Keratinocyte (primary cell): ENCODE data around the gene ZC3H12C. TPM values are rescaled to one million over a fixed set of nuclear protein-coding genes. Genes with fewer than 3 reads are reported as not detected.
A peak's percentile ranks its signal among the peaks of the same experiment; 100 is the strongest.

Experiments
- DNase-seq: peaks from one replicate; pipeline ENCODE4 v3.0.0-alpha.2; 2011; ENCODE audit warnings: low read depth, missing footprints, low spot score
- FAIRE-seq: peaks from 2 replicates; lab custom pipeline; 2011; peaks lifted over from hg19 to GRCh38; lab: Jason Lieb, UNC
- H2AFZ ChIP-seq: 2 replicates; pipeline ENCODE4 v1.6.0; 2012; ENCODE audit warnings: low read length, control low read depth, inconsistent platforms; ENCODE audit not compliant: control insufficient read depth
- H3K27ac ChIP-seq: 2 replicates; pipeline ENCODE4 v1.5.1; 2011; ENCODE audit warnings: low read length; ENCODE audit not compliant: control insufficient read depth, insufficient read depth
- H3K27me3 ChIP-seq: 3 replicates; pipeline ENCODE4 v1.6.0; 2011; ENCODE audit warnings: low read length; ENCODE audit not compliant: control insufficient read depth, insufficient read depth; ENCODE audit errors: extremely low read depth
- H3K36me3 ChIP-seq, 2 experiments: 2 replicates in 1 of 2; 3 replicates in 1 of 2; pipeline ENCODE4 v1.5.1; 2011; ENCODE audit warnings: low read length in 2 of 2, mild to moderate bottlenecking in 1 of 2; ENCODE audit not compliant: control insufficient read depth in 2 of 2, insufficient read depth in 2 of 2; ENCODE audit errors: extremely low read depth in 1 of 2
- H3K4me1 ChIP-seq: 3 replicates; pipeline ENCODE4 v1.5.1; 2011; ENCODE audit warnings: low read length; ENCODE audit not compliant: control insufficient read depth, insufficient read depth; ENCODE audit errors: extremely low read depth
- H3K4me2 ChIP-seq: 3 replicates; pipeline ENCODE4 v1.6.0; 2011; ENCODE audit warnings: low read depth, low read length; ENCODE audit not compliant: control insufficient read depth, insufficient read depth; ENCODE audit errors: extremely low read depth
- H3K4me3 ChIP-seq, 3 experiments: fragments of 200-600 bp in 1 of 3; sonication (generic) in 1 of 3; 2 replicates in 2 of 3; 3 replicates in 1 of 3; pipeline ENCODE4 v1.5.1; 2011 to 2016; ENCODE audit warnings: low read length in 3 of 3, mild to moderate bottlenecking in 3 of 3, control low read depth in 2 of 3, inconsistent platforms in 1 of 3, low read depth in 1 of 3, mixed read lengths in 1 of 3, mixed run types in 1 of 3, moderate library complexity in 1 of 3; ENCODE audit not compliant: control insufficient read depth in 2 of 3, insufficient read depth in 2 of 3; ENCODE audit errors: extremely low read depth in 1 of 3
- H3K79me2 ChIP-seq: 2 replicates; pipeline ENCODE4 v1.6.0; 2012; ENCODE audit warnings: low read length; ENCODE audit not compliant: control insufficient read depth, insufficient read depth
- H3K9ac ChIP-seq: 3 replicates; pipeline ENCODE4 v1.6.0; 2011; ENCODE audit warnings: low read length; ENCODE audit not compliant: control insufficient read depth, insufficient read depth; ENCODE audit errors: extremely low read depth
- H3K9me1 ChIP-seq: 3 replicates; pipeline ENCODE4 v1.6.0; 2011; ENCODE audit warnings: low read length; ENCODE audit not compliant: control insufficient read depth, insufficient read depth; ENCODE audit errors: extremely low read depth
- H3K9me3 ChIP-seq: 2 replicates; pipeline ENCODE4 v1.5.1; 2012; ENCODE audit warnings: low read depth, low read length; ENCODE audit not compliant: control insufficient read depth
- H4K20me1 ChIP-seq: 3 replicates; pipeline ENCODE4 v1.6.0; 2011; ENCODE audit warnings: low read length; ENCODE audit not compliant: control insufficient read depth, insufficient read depth; ENCODE audit errors: extremely low read depth
- EZH2 ChIP-seq: IDR thresholded peaks from one replicate; pipeline ENCODE4 v1.6.1; 2012; ENCODE audit warnings: inconsistent platforms, mild to moderate bottlenecking, low read length, moderate library complexity
- dilution Hi-C: fragments of 300-500 bp; cut with MboI; formaldehyde crosslinking; loops from one replicate; pipeline ENCODE4 v1.7.0; 2020; ENCODE audit warnings: low sequenced_read_pairs; ENCODE audit not compliant: extremely low pct_ligation_motif_present
- polyA plus RNA-seq, 5 experiments: library from polyadenylated mRNA; depleted of rRNA in 3 of 5; stranded (reverse) in 3 of 5; stranded (forward) in 1 of 5; unstranded in 1 of 5; fragments of >200 nt; gene quantifications; 1 replicate in 1 of 5; 2 replicates in 3 of 5; 3 replicates in 1 of 5; pipeline versions ENCODE4 v1.2.1 to v1.2.3, GENCODE V29; 2011 to 2012; ENCODE audit warnings: missing spikeins in 2 of 5, low read depth in 1 of 5, low replicate concordance in 1 of 5
- TF ChIP-seq, protein P1 (sequence below), 3 experiments: IDR thresholded peaks in 1 of 3; conservative IDR thresholded peaks in 1 of 3; optimal IDR thresholded peaks in 1 of 3; 2 replicates in 2 of 3; 3 replicates in 1 of 3; pipeline versions ENCODE3 to v1.5.1; 2011; ENCODE audit warnings: low read length in 3 of 3, mild to moderate bottlenecking in 3 of 3, moderate library complexity in 2 of 3, control low read depth in 1 of 3, inconsistent platforms in 1 of 3; ENCODE audit not compliant: insufficient read depth in 2 of 3; ENCODE audit errors: extremely low read depth in 1 of 3

ZC3H12C gene
- polyA plus RNA-seq, 1 donor (not counting 4 experiments of a cell fraction or from before 2014, with no cell fraction given) = 13.9 TPM

DNA sequence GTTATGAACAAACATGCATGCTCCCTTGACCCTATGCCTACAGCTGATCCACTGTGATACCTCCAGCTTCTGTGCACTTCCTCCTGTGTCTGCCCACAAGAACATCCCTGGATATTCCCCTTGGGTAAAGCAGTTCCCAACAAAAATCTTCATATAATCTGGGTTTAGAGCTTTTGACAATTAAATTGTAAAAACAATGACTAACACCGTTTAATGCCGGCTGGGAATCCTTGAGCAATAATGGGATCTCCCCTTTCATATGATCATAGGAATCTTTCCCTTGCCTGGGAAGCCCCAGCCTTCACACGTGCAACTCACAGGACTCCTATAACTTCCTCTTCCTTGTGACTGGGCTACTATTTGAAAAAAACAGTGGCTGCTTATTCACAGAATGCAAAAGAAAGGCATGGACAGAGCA lies 6.3 kb upstream of the ZC3H12C start:
- TF ChIP-seq EZH2 = no peak
- TF ChIP-seq, protein P1, sequence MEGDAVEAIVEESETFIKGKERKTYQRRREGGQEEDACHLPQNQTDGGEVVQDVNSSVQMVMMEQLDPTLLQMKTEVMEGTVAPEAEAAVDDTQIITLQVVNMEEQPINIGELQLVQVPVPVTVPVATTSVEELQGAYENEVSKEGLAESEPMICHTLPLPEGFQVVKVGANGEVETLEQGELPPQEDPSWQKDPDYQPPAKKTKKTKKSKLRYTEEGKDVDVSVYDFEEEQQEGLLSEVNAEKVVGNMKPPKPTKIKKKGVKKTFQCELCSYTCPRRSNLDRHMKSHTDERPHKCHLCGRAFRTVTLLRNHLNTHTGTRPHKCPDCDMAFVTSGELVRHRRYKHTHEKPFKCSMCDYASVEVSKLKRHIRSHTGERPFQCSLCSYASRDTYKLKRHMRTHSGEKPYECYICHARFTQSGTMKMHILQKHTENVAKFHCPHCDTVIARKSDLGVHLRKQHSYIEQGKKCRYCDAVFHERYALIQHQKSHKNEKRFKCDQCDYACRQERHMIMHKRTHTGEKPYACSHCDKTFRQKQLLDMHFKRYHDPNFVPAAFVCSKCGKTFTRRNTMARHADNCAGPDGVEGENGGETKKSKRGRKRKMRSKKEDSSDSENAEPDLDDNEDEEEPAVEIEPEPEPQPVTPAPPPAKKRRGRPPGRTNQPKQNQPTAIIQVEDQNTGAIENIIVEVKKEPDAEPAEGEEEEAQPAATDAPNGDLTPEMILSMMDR (optimal IDR thresholded peaks at IDR 0.05 in 1 of 3, IDR thresholded peaks at IDR 0.05 in 1 of 3, conservative IDR thresholded peaks at IDR 0.05 in 1 of 3; ENCODE audit: extremely low read depth in 1 of 3, insufficient read depth in 2 of 3, low read length in 3 of 3) = no peak
- no peak overlapping the region for H3K4me2 ChIP-seq
- H3K9me1 ChIP-seq = no peaks in the 10 kb centered on the region
- H3K27me3 ChIP-seq = no peaks in the 10 kb centered on the region
- DNase-seq (no peak), FAIRE-seq (no peak)
- no peak overlapping the region for H3K4me3 ChIP-seq
- peaks cover 16% of the 10 kb centered on the region for H3K4me1 ChIP-seq
- H3K9me3 ChIP-seq = no peaks in the 10 kb centered on the region
- H4K20me1 ChIP-seq = no peaks in the 10 kb centered on the region
- no peak overlapping the region for H3K9ac ChIP-seq
- H3K27ac ChIP-seq = peak overlapping the region; percentile 30
- dilution Hi-C loops = no loop called here
- no peaks in the 10 kb centered on the region for H3K36me3 ChIP-seq
- no peaks in the 10 kb centered on the region for H3K79me2 ChIP-seq
- H2AFZ ChIP-seq = no peak overlapping the region

DNA sequence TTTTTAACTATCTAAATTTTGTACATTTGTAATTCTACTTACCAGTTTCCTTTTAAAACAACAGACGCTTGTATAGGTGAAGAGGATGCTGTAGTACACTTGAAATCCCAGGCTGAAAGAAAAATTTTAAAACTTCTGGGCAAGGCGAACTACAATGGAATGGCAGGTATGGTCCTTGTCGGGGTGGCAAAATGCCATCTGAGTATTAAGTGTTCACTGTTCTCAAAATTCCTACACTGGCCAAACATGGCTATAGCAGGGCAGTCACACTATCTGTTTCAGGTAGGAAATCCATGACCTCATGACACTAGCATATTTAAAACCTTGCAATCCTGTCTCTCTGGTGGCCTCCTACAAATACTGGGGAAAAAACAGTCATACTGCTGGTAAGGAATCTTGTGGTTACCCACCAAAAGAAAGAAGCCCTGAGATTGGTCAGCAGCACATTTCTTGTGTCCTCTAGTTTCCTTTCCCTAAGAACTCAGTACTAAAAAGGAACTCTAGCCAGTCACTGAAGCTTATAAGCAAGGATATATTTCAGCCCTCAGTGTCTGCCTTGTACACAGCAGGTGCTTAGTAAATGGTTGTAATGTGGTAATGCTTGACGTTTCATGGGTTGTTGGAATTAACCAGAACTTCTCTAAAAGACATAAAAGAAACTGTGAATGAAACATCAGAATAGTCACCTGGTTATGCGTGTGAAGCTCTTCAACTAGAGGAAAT lies 5.2 kb upstream of the ZC3H12C start:
- Histone ChIP-seq H2AFZ (no peak overlapping the region), H3K79me2 (no peaks in the 10 kb centered on the region), H3K9me3 (no peaks in the 10 kb centered on the region), H3K4me2 (no peak overlapping the region), H3K27me3 (no peaks in the 10 kb centered on the region), H3K27ac (no peak overlapping the region), H3K9ac (no peak overlapping the region), H3K4me1 (peaks cover 18% of the 10 kb centered on the region), H3K4me3 (no peak overlapping the region), H3K9me1 (no peaks in the 10 kb centered on the region), H3K36me3 (no peaks in the 10 kb centered on the region), H4K20me1 (no peaks in the 10 kb centered on the region)
- TF ChIP-seq, protein P1 (optimal IDR thresholded peaks at IDR 0.05 in 1 of 3, IDR thresholded peaks at IDR 0.05 in 1 of 3, conservative IDR thresholded peaks at IDR 0.05 in 1 of 3; ENCODE audit: extremely low read depth in 1 of 3, insufficient read depth in 2 of 3, low read length in 3 of 3) = no peak
- TF ChIP-seq EZH2 = no peak
- dilution Hi-C loops = no loop called here
- FAIRE-seq (peak; percentile 13), DNase-seq (no peak)
